MM.1S (cell line): Measurements from ENCODE around the gene TCF3.

Experiments used
- DNase-seq: peaks from one replicate; pipeline ENCODE4 v3.0.0-alpha.2; 2015
- H2AFZ ChIP-seq: fragments of 300-600 bp; sonication (generic); 2 replicates; pipeline ENCODE4 v1.6.0; 2016; ENCODE audit warnings: antibody characterized with exemption, low read length
- H3F3A ChIP-seq: fragments of 300-600 bp; sonication (generic); 2 replicates; pipeline ENCODE4 v1.6.1; 2016; ENCODE audit warnings: mild to moderate bottlenecking, antibody characterized with exemption, low read length, moderate library complexity, mixed read lengths; ENCODE audit not compliant: insufficient read depth
- H3K27ac ChIP-seq: fragments of 300-600 bp; sonication (generic); 2 replicates; pipeline ENCODE4 v1.5.1; 2016; ENCODE audit warnings: mild to moderate bottlenecking, low read length
- H3K27me3 ChIP-seq: fragments of 300-600 bp; sonication (generic); replicated peaks from 2 replicates; pipeline ENCODE4 v1.6.0; 2016; ENCODE audit warnings: low read length; ENCODE audit not compliant: insufficient read depth
- H3K36me3 ChIP-seq: fragments of 300-600 bp; sonication (generic); replicated peaks from 2 replicates; pipeline ENCODE4 v1.6.1; 2016; ENCODE audit warnings: mild to moderate bottlenecking, low read length, mixed read lengths; ENCODE audit not compliant: insufficient read depth
- H3K4me1 ChIP-seq: fragments of 300-600 bp; sonication (generic); 2 replicates; pipeline ENCODE4 v1.6.1; 2016; ENCODE audit warnings: low read length, mixed read lengths
- H3K4me2 ChIP-seq: fragments of 300-600 bp; sonication (generic); 2 replicates; pipeline ENCODE4 v1.6.0; 2016; ENCODE audit warnings: low read depth, low read length
- H3K4me3 ChIP-seq: fragments of 300-600 bp; sonication (generic); 2 replicates; pipeline ENCODE4 v1.5.1; 2016; ENCODE audit warnings: low read length, mixed read lengths
- H3K79me2 ChIP-seq: fragments of 300-600 bp; sonication (generic); 2 replicates; pipeline ENCODE4 v1.6.1; 2016; ENCODE audit warnings: mixed run types, low read length, mixed read lengths
- H3K9ac ChIP-seq: fragments of 300-600 bp; sonication (generic); 2 replicates; pipeline ENCODE4 v1.6.1; 2016; ENCODE audit warnings: low read length, mixed read lengths
- H3K9me2 ChIP-seq: fragments of 300-600 bp; sonication (generic); replicated peaks from 2 replicates; pipeline ENCODE4 v1.6.1; 2016; ENCODE audit warnings: mild to moderate bottlenecking, low read length, mixed read lengths; ENCODE audit not compliant: insufficient read depth
- H3K9me3 ChIP-seq: fragments of 300-600 bp; sonication (generic); replicated peaks from 2 replicates; pipeline ENCODE4 v1.6.1; 2016; ENCODE audit warnings: mild to moderate bottlenecking, low read length, mixed read lengths; ENCODE audit not compliant: insufficient read depth
- H4K20me1 ChIP-seq: fragments of 300-600 bp; sonication (generic); 2 replicates; pipeline ENCODE4 v1.6.1; 2016; ENCODE audit warnings: mild to moderate bottlenecking, low read length, moderate library complexity, mixed read lengths; ENCODE audit not compliant: insufficient read depth
- EZH2 ChIP-seq: fragments of 300-600 bp; sonication (generic); optimal IDR thresholded peaks from 2 replicates; pipeline ENCODE3; 2017; ENCODE audit warnings: low read depth, mild to moderate bottlenecking, antibody characterized with exemption, low read length, mixed read lengths
- EZH2phosphoT487 ChIP-seq: fragments of 300-600 bp; sonication (generic); IDR thresholded peaks from 2 replicates; pipeline ENCODE4 v1.6.1; 2018; ENCODE audit warnings: antibody characterized with exemption, low read length
- TF ChIP-seq, protein P1 (sequence below): fragments of 300-600 bp; sonication (generic); IDR thresholded peaks from 2 replicates; pipeline ENCODE4 v1.5.1; 2016; ENCODE audit warnings: antibody characterized with exemption, low read length, mixed read lengths

TCF3 gene

DNA sequence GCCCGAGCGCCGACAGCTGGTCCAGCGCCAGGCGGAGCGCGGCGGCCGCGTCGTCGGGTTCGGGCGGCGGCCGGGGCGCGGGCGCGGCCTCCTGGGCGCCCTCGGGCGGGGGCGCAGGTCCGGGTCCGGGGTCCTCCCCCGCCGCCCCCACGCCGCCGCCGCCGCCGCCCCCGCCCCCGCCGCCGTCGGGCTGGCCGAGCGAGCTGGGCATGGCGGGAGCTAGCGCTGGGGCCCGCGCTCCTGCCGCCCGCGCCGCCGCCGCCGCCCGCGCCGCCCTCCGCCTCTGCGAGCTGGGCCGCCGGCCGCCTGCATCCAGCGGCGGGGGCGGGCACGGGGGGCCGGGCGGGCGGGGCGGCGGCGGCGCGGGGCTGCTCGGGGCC, 84.6 kb downstream of the TCF3 start:
- H3K4me2 ChIP-seq: no peak overlapping the region
- H4K20me1 ChIP-seq: peaks cover 4% of the 10 kb centered on the region; the same call in 1 of the 2 replicates
- no peaks in the 10 kb centered on the region for H3K9me2 ChIP-seq
- no peak overlapping the region for H2AFZ ChIP-seq
- H3K27ac ChIP-seq: no peak overlapping the region
- no peaks in the 10 kb centered on the region for H3K36me3 ChIP-seq
- no peak for DNase-seq
- TF ChIP-seq EZH2phosphoT487 (no peak), EZH2 (no peak)
- TF ChIP-seq, protein P1, sequence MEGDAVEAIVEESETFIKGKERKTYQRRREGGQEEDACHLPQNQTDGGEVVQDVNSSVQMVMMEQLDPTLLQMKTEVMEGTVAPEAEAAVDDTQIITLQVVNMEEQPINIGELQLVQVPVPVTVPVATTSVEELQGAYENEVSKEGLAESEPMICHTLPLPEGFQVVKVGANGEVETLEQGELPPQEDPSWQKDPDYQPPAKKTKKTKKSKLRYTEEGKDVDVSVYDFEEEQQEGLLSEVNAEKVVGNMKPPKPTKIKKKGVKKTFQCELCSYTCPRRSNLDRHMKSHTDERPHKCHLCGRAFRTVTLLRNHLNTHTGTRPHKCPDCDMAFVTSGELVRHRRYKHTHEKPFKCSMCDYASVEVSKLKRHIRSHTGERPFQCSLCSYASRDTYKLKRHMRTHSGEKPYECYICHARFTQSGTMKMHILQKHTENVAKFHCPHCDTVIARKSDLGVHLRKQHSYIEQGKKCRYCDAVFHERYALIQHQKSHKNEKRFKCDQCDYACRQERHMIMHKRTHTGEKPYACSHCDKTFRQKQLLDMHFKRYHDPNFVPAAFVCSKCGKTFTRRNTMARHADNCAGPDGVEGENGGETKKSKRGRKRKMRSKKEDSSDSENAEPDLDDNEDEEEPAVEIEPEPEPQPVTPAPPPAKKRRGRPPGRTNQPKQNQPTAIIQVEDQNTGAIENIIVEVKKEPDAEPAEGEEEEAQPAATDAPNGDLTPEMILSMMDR: no peak
- no peak overlapping the region for H3K4me3 ChIP-seq
- peaks cover 43% of the 10 kb centered on the region for H3K27me3 ChIP-seq
- H3F3A ChIP-seq: 0 out of 2 replicates have a peak, but pooled peaks cover 2% of the 10 kb centered on the region
- peaks cover 5% of the 10 kb centered on the region for H3K4me1 ChIP-seq
- H3K79me2 ChIP-seq: peaks cover 19% of the 10 kb centered on the region
- H3K9me3 ChIP-seq: no peaks in the 10 kb centered on the region
- H3K9ac ChIP-seq: no peak overlapping the region

DNA sequence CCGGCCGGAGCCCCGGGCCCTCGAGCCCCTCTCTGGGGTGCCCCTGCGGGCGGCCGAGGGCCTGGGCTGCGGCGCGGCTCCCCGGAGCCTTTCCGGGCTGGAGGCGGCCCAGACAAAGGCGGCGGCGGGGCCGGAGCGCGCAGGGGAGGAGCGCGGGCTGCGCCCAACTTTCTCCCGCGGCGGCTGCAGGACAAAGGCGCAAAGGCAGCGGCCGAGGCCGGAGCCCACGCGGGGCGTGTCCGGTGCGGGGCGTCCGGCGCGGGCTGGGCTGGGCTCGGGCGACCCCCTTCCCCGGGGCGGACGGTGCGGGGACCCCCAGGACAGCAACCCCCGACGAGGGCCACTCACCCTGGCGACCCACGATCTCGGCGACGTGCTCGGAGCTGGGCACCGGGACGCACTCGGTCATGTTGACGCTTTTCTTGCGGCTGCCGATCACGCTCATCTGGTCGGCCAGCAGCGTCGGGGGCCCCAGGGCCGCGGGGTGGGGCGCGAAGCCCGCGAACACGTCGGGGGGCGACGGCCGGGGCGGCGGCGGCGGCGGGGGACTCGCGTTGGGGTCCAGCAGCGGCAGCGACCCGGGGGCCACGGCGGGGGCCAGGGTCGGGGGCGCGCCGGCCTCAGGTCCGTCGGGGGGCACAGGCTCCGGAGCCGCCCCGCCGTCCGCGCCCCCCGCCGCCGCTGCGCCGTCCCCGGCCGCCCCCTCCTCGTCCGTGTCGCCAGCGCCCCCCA, 85.1 kb downstream of the TCF3 start:
- Histone ChIP-seq H3K4me3 (peak overlapping the region; percentile 45; the same call in 1 of the 2 replicates), H2AFZ (no peak overlapping the region), H3K9me2 (no peaks in the 10 kb centered on the region), H3K79me2 (peaks cover 19% of the 10 kb centered on the region), H3K9ac (no peak overlapping the region), H3K36me3 (no peaks in the 10 kb centered on the region), H3F3A (0 out of 2 replicates have a peak, but pooled peaks cover 2% of the 10 kb centered on the region), H4K20me1 (peaks cover 4% of the 10 kb centered on the region; the same call in 1 of the 2 replicates), H3K27me3 (peaks cover 38% of the 10 kb centered on the region), H3K4me2 (peak overlapping the region; percentile 54; the same call in 1 of the 2 replicates), H3K9me3 (no peaks in the 10 kb centered on the region), H3K27ac (no peak overlapping the region), H3K4me1 (peaks cover 5% of the 10 kb centered on the region)
- DNase-seq: no peak
- TF ChIP-seq EZH2phosphoT487 (no peak), EZH2 (no peak)
- TF ChIP-seq, protein P1: no peak

DNA sequence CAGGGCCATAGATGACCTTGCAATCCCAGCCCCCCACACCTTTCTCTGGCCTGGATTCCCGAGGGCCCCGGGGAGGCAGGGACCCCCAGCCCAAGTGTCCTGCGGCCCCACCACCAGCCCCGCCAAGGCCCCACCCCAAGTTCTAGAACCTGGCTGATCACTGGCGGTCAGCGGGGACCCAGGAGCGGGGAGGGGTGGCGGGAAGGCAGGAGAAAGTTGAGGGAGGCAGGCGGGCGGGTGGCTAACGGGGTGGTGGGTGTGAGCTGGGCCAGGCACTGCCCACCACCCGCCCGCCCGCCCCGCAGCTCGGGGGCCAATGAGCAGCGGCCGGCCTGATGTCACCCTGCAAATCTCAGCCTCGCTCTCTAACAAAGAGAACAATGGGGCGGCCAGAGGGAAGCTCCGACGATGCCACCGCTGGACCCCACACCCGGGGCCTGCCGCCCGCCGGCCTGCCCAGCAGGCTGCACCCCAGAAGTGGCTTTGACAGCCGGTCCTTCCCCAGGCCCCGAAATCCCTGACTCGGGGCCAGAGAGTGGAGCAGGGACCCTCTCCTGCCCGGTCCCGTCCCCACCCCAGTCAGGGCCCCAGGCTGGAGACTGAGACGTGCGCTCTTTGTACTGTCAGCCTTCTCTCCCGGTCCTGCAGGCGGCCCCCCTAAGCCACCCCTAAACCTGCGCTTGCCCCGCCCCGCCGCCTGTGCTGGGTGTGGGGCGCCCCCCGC, 85.9 kb downstream of the TCF3 start:
- H3K9ac ChIP-seq: no peak overlapping the region
- TF ChIP-seq, protein P1: no peak
- peaks cover 4% of the 10 kb centered on the region; the same call in 1 of the 2 replicates for H4K20me1 ChIP-seq
- 0 out of 2 replicates have a peak overlapping the region, but pooled peaks have one; percentile 29 for H3K4me2 ChIP-seq
- H3K4me3 ChIP-seq: no peak overlapping the region
- no peak overlapping the region for H2AFZ ChIP-seq
- no peaks in the 10 kb centered on the region for H3K36me3 ChIP-seq
- H3K9me3 ChIP-seq: no peaks in the 10 kb centered on the region
- H3K27me3 ChIP-seq: peaks cover 31% of the 10 kb centered on the region
- DNase-seq: no peak
- H3K4me1 ChIP-seq: peaks cover 5% of the 10 kb centered on the region
- H3K79me2 ChIP-seq: peaks cover 19% of the 10 kb centered on the region
- H3K27ac ChIP-seq: no peak overlapping the region
- H3K9me2 ChIP-seq: no peaks in the 10 kb centered on the region
- 0 out of 2 replicates have a peak, but pooled peaks cover 2% of the 10 kb centered on the region for H3F3A ChIP-seq
